OCI-LY1 (cell line): ENCODE results near the gene POLR2F.

ENCODE experiments used
- H2AFZ ChIP-seq: fragments of 200-600 bp; sonication (generic), shearing (Covaris generic); 2 replicates; pipeline ENCODE4 v1.6.0; 2014; ENCODE audit warnings: antibody characterized with exemption, mild to moderate bottlenecking, low read length
- H3F3A ChIP-seq: fragments of 200-600 bp; sonication (generic), shearing (Covaris generic); 2 replicates; pipeline ENCODE4 v1.6.0; 2014; ENCODE audit warnings: mild to moderate bottlenecking, antibody characterized with exemption, low read length, moderate library complexity; ENCODE audit not compliant: insufficient read depth
- H3K27ac ChIP-seq: fragments of 200-600 bp; sonication (generic); 2 replicates; pipeline ENCODE4 v1.5.1; 2014; ENCODE audit warnings: low read length, mixed run types, mild to moderate bottlenecking, low read depth; ENCODE audit not compliant: poor library complexity, severe bottlenecking
- H3K27me3 ChIP-seq: fragments of 200-600 bp; sonication (generic); 2 replicates; pipeline ENCODE4 v1.6.0; 2014; ENCODE audit warnings: antibody characterized with exemption, mild to moderate bottlenecking, low read length, moderate library complexity; ENCODE audit not compliant: insufficient read depth
- H3K36me3 ChIP-seq: fragments of 200-600 bp; sonication (generic); 2 replicates; pipeline ENCODE4 v1.6.1; 2014; ENCODE audit warnings: mild to moderate bottlenecking, antibody characterized with exemption, low read length, moderate library complexity, mixed read lengths; ENCODE audit not compliant: insufficient read depth
- H3K4me1 ChIP-seq: fragments of 200-600 bp; sonication (generic); 2 replicates; pipeline ENCODE4 v1.5.1; 2014; ENCODE audit warnings: mild to moderate bottlenecking, low read length, moderate library complexity; ENCODE audit not compliant: insufficient read depth, severe bottlenecking
- H3K4me2 ChIP-seq: fragments of 200-600 bp; sonication (generic), shearing (Covaris generic); 2 replicates; pipeline ENCODE4 v1.6.1; 2014; ENCODE audit warnings: low read length
- H3K4me3 ChIP-seq: fragments of 200-600 bp; sonication (generic); 2 replicates; pipeline ENCODE4 v1.5.1; 2014; ENCODE audit warnings: low read length, low read depth, mild to moderate bottlenecking, mixed read lengths; ENCODE audit not compliant: poor library complexity, severe bottlenecking
- H3K79me2 ChIP-seq: fragments of 200-600 bp; shearing (Covaris generic); 2 replicates; pipeline ENCODE4 v1.6.1; 2016; ENCODE audit warnings: mixed run types, low read length, mixed read lengths; ENCODE audit not compliant: insufficient read depth
- H3K9ac ChIP-seq: fragments of 200-600 bp; sonication (generic), shearing (Covaris generic); 2 replicates; pipeline ENCODE4 v1.6.1; 2014; ENCODE audit warnings: mild to moderate bottlenecking, low read length, mixed read lengths
- H3K9me2 ChIP-seq: fragments of 200-600 bp; sonication (generic), shearing (Covaris generic); 2 replicates; pipeline ENCODE4 v1.6.1; 2014; ENCODE audit warnings: low read depth, mild to moderate bottlenecking, low read length, mixed read lengths
- H3K9me3 ChIP-seq: fragments of 200-600 bp; shearing (Covaris generic); 2 replicates; pipeline ENCODE4 v1.6.1; 2014; ENCODE audit warnings: low read length, mixed read lengths
- H4K20me1 ChIP-seq: fragments of 200-600 bp; sonication (generic), shearing (Covaris generic); 2 replicates; pipeline ENCODE4 v1.6.0; 2016; ENCODE audit warnings: mild to moderate bottlenecking, low read length; ENCODE audit not compliant: insufficient read depth
- EZH2 ChIP-seq: fragments of 200-600 bp; sonication (generic), shearing (Covaris generic); IDR thresholded peaks from 2 replicates; pipeline ENCODE4 v1.8.0; 2017; ENCODE audit warnings: borderline replicate concordance, mixed run types, mild to moderate bottlenecking, antibody characterized with exemption, low read length, moderate library complexity, mixed read lengths
- TF ChIP-seq, protein P1 (sequence below): fragments of 200-600 bp; sonication (generic), shearing (Covaris generic); IDR thresholded peaks from 2 replicates; pipeline ENCODE4 v1.5.1; 2017; ENCODE audit warnings: mild to moderate bottlenecking, antibody characterized with exemption, low read length, moderate library complexity, mixed read lengths

The POLR2F gene

DNA sequence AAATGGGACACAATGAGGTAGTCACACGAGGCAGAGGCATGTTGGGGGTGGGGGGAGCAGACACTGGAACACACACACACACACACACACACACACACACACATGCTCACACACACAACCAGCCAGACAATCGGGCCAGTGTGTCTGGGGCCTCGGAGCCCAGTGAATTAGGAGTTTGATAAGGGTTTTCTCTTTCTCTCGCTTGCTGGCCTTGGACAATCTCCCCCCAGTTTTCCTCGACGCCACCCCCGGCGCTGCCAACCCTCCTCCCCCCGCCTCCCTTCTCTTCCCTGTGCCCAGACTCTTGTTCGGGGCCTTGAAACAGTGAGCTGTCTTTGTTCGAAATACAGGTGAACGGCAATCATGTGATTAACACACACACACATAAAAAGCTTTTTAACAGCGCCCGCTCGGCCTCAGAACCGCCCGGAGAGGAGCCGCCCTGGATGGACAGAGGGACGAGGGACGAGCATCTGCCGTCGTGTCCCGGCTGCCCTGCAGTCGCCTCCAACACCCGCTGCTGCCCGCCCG lies 32.3 kb downstream of the POLR2F start:
- Histone ChIP-seq H3K9me2 (no peaks in the 10 kb centered on the region), H3K27me3 (no peaks in the 10 kb centered on the region), H3F3A (no peaks in the 10 kb centered on the region), H3K4me2 (no peak overlapping the region), H4K20me1 (no peaks in the 10 kb centered on the region), H3K36me3 (no peaks in the 10 kb centered on the region), H3K9me3 (no peaks in the 10 kb centered on the region), H3K4me3 (no peak overlapping the region), H3K9ac (no peak overlapping the region), H3K27ac (no peak overlapping the region), H3K4me1 (no peaks in the 10 kb centered on the region), H2AFZ (no peak overlapping the region), H3K79me2 (no peaks in the 10 kb centered on the region)
- TF ChIP-seq EZH2: no peak
- TF ChIP-seq, protein P1, sequence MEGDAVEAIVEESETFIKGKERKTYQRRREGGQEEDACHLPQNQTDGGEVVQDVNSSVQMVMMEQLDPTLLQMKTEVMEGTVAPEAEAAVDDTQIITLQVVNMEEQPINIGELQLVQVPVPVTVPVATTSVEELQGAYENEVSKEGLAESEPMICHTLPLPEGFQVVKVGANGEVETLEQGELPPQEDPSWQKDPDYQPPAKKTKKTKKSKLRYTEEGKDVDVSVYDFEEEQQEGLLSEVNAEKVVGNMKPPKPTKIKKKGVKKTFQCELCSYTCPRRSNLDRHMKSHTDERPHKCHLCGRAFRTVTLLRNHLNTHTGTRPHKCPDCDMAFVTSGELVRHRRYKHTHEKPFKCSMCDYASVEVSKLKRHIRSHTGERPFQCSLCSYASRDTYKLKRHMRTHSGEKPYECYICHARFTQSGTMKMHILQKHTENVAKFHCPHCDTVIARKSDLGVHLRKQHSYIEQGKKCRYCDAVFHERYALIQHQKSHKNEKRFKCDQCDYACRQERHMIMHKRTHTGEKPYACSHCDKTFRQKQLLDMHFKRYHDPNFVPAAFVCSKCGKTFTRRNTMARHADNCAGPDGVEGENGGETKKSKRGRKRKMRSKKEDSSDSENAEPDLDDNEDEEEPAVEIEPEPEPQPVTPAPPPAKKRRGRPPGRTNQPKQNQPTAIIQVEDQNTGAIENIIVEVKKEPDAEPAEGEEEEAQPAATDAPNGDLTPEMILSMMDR: no peak

DNA sequence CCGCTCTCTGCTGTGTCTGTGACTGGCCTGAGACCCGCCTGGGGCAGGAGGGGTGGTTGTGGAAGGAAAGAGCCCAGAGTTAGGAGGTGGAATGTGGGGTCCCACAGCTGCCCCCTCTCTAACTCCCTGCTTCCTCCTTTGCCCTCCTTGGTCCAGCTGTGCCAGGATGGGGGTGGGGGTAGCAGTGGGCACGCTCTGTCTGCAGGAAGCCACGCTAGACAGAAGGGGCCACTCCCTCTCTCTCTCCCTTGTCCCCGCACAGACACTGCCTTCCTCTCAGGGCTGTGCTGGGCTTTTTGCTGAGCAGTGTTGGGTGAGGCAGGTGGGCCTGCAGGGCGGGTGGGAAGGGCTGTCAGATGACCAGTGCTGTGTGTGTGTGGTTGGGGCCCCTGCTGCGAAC lies 32.9 kb downstream of the POLR2F start:
- H3K9me3 ChIP-seq: no peaks in the 10 kb centered on the region
- no peaks in the 10 kb centered on the region for H3F3A ChIP-seq
- H3K9ac ChIP-seq: no peak overlapping the region
- no peaks in the 10 kb centered on the region for H3K36me3 ChIP-seq
- H3K9me2 ChIP-seq: no peaks in the 10 kb centered on the region
- no peak overlapping the region for H2AFZ ChIP-seq
- H3K4me2 ChIP-seq: no peak overlapping the region
- H3K27ac ChIP-seq: no peak overlapping the region
- H3K79me2 ChIP-seq: no peaks in the 10 kb centered on the region
- TF ChIP-seq, protein P1: no peak
- no peak for TF ChIP-seq EZH2
- H3K4me3 ChIP-seq: no peak overlapping the region
- no peaks in the 10 kb centered on the region for H3K27me3 ChIP-seq
- no peaks in the 10 kb centered on the region for H4K20me1 ChIP-seq
- H3K4me1 ChIP-seq: no peaks in the 10 kb centered on the region

DNA sequence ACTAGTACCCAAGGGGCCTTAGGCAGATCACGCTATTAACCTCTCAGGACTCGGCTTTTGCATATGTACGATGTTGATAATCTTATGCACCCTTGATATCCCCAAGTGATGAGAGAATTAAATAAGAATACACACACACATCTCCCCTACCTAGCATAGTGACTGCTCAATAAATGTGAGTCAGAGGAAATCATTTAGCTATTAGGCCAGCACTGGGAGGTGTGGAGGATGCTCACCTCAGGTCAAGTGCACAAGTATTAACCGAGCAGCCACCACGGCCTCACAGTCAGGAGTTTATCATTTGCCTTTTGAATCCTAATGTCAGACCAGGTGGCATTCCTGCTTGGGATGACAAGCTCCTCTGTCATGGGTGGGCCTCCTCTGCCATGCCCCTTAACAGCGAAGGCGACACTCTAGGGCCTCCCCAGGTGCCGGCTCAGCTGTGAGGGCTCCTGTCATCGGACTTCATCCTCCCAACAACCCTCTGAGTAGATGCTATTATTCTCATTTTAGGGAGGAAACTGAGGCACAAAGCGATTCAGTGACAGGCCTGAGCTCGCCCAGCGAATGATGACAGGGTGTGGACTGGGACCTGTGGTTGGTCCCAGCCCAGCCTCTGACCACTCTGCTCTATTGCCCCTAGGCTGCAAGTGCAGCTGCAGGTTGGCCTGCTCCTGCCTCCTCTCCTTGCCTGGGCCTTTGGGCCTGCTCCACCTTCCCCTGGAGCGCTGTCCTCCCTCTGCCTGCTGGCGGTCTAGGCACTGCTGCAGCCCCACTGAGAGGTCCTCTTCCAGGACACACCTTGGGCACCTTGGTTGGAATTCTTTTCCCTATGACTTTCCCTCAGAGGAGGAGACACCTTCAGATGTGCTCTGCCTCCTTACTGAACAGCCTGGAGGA lies 35.9 kb downstream of the POLR2F start:
- no peaks in the 10 kb centered on the region for H4K20me1 ChIP-seq
- H3K4me1 ChIP-seq: no peaks in the 10 kb centered on the region
- H2AFZ ChIP-seq: no peak overlapping the region
- no peaks in the 10 kb centered on the region for H3F3A ChIP-seq
- no peaks in the 10 kb centered on the region for H3K9me3 ChIP-seq
- no peak overlapping the region for H3K4me2 ChIP-seq
- TF ChIP-seq, protein P1: no peak
- TF ChIP-seq EZH2: no peak
- 0 out of 2 replicates have a peak, but pooled peaks cover 3% of the 10 kb centered on the region for H3K27me3 ChIP-seq
- no peak overlapping the region for H3K27ac ChIP-seq
- H3K36me3 ChIP-seq: no peaks in the 10 kb centered on the region
- no peaks in the 10 kb centered on the region for H3K9me2 ChIP-seq
- no peaks in the 10 kb centered on the region for H3K79me2 ChIP-seq
- no peak overlapping the region for H3K9ac ChIP-seq
- H3K4me3 ChIP-seq: no peak overlapping the region
